Esophagus muscularis mucosa (tissue), 4 donors: ENCODE results near the gene ABCB10. TPM values are rescaled to one million over a fixed set of nuclear protein-coding genes. Genes with fewer than 3 reads are reported as not detected.

Source experiments
- DNase-seq: peaks from one replicate; pipeline ENCODE4 v3.0.0-alpha.2; 2017; ENCODE audit errors: extremely low spot score
- H3K27ac ChIP-seq, 4 donors: fragments of 200-600 bp; sonication (generic); replicated peaks in 1 of 4; 1 replicate in 3 of 4; 2 replicates in 1 of 4; pipeline ENCODE4 v1.5.1; 2016 to 2019; ENCODE audit warnings: mild to moderate bottlenecking in 1 of 4
- H3K27me3 ChIP-seq, 4 donors: fragments of 200-600 bp; sonication (generic); one replicate each; pipeline versions ENCODE4 v1.5.1 to v1.6.0; 2016 to 2019
- H3K36me3 ChIP-seq, 4 donors: fragments of 200-600 bp; sonication (generic); one replicate each; pipeline ENCODE4 v1.5.1; 2016 to 2019
- H3K4me1 ChIP-seq, 4 donors: fragments of 200-600 bp; sonication (generic); one replicate each; pipeline ENCODE4 v1.5.1; 2016 to 2019
- H3K4me3 ChIP-seq, 4 donors: fragments of 200-600 bp; sonication (generic); 1 replicate in 2 of 4; 2 replicates in 2 of 4; pipeline ENCODE4 v1.5.1; 2016 to 2019; ENCODE audit warnings: mild to moderate bottlenecking in 4 of 4, moderate library complexity in 1 of 4
- H3K9me3 ChIP-seq, 4 donors: fragments of 200-600 bp; sonication (generic); 1 replicate in 3 of 4; 2 replicates in 1 of 4; pipeline ENCODE4 v1.5.1; 2016 to 2019
- CTCF ChIP-seq, 3 experiments: fragments of 200-600 bp in 2 of 3; fragments of 450-650 bp in 1 of 3; sonication (generic) in 2 of 3; IDR thresholded peaks; one replicate each; pipeline ENCODE4 v1.5.1; 2017 to 2019; ENCODE audit warnings: antibody characterized with exemption in 3 of 3, mild to moderate bottlenecking in 2 of 3, moderate library complexity in 1 of 3
- EP300 ChIP-seq: sonication (generic); formaldehyde crosslinking; IDR thresholded peaks from one replicate; pipeline ENCODE4 v1.6.1; 2017; ENCODE audit warnings: antibody characterized with exemption
- POLR2A ChIP-seq: fragments of 450-650 bp; IDR thresholded peaks from one replicate; pipeline ENCODE4 v1.6.1; 2017; ENCODE audit warnings: antibody characterized with exemption, moderate library complexity, mild to moderate bottlenecking, low read depth
- POLR2AphosphoS5 ChIP-seq, 2 donors: sonication (generic); formaldehyde crosslinking; IDR thresholded peaks; one replicate each; pipeline ENCODE4 v1.6.1; 2017; ENCODE audit warnings: antibody characterized with exemption in 2 of 2
- WGBS: methylation state at CpG from one replicate; pipeline ENCODE4 v1.1.5; 2018; 5-methylcytosine and 5-hydroxymethylcytosine counted together
- intact Hi-C: fragments of 100-400 bp; cut with DNase I; formaldehyde crosslinking; loops from one replicate; pipeline ENCODE4 v1.15.1; 2023
- total RNA-seq, 4 donors: library from RNA; depleted of rRNA; stranded (reverse); fragments of >200 nt; gene quantifications; one replicate each; pipeline versions ENCODE4 v1.1.0 to v1.2.1, GENCODE V29; 2016

ABCB10 gene
- total RNA-seq, 4 donors from 2014 or later, result 14.1 to 28.7 (median 21.3) TPM

- Histone ChIP-seq H3K4me1 (peaks cover 11 to 30% (median 25%) of the 10 kb centered on the region in 4 donors), H3K36me3 (peaks cover 0 to 25% (median 20%) of the 10 kb centered on the region in 4 donors), H3K27me3 (no peaks in the 10 kb centered on the region), H3K9me3 (no peaks in the 10 kb centered on the region), H3K4me3 (peak overlapping the region in 2 of 4 donors; percentile 78 to 87), H3K27ac (no peak overlapping the region)
- no peak for TF ChIP-seq CTCF (IDR thresholded peaks at IDR 0.05)
- no peak for TF ChIP-seq POLR2AphosphoS5 (IDR thresholded peaks at IDR 0.05)
- TF ChIP-seq POLR2A, result no peak
- no peak for TF ChIP-seq EP300
- WGBS, result 72% methylated on average over 8 of the region's 8 CpGs
- intact Hi-C loops, result no loop called here
- DNase-seq, result no peak
Measured at GRCh38 chr1:229506633-229507032, 51.9 kb downstream of the ABCB10 start.

GRCh38 chr1:229495782-229496181 is 62.7 kb downstream of the ABCB10 start:
- Histone ChIP-seq H3K4me1 (no peaks in the 10 kb centered on the region), H3K27ac (no peak overlapping the region), H3K27me3 (no peaks in the 10 kb centered on the region), H3K36me3 (peaks cover 49 to 100% (median 93%) of the 10 kb centered on the region in 4 donors), H3K9me3 (no peaks in the 10 kb centered on the region), H3K4me3 (no peak overlapping the region)
- TF ChIP-seq POLR2A, result no peak
- intact Hi-C loops, result no loop called here
- 82% methylated on average over 2 of the region's 2 CpGs for WGBS
- no peak for DNase-seq

GRCh38 chr1:229487181-229487580 is 71.3 kb downstream of the ABCB10 start:
- peaks cover 0 to 5% (median 3%) of the 10 kb centered on the region in 4 donors for H3K4me1 ChIP-seq
- intact Hi-C loops, result loop anchor here (10.0 kb wide), 1 partner anchor 822 kb away; no protein-coding TSS in a partner anchor
- WGBS, result 91% methylated on average over 1 of the region's 1 CpG

GRCh38 chr1:229485318-229485717 is 73.2 kb downstream of the ABCB10 start:
- peaks cover 53 to 92% (median 77%) of the 10 kb centered on the region in 4 donors for H3K36me3 ChIP-seq
- intact Hi-C loops, result loop anchor here (10.0 kb wide), 1 partner anchor 821 kb away; no protein-coding TSS in a partner anchor
- TF ChIP-seq CTCF (IDR thresholded peaks at IDR 0.05), result no peak
- no peak for TF ChIP-seq POLR2A
- TF ChIP-seq POLR2AphosphoS5 (IDR thresholded peaks at IDR 0.05), result no peak
- TF ChIP-seq EP300, result no peak

More at GRCh38 chr1:229487181-229487580, 71.3 kb downstream of the ABCB10 start:
- H3K4me3 ChIP-seq, result no peak overlapping the region
- no peaks in the 10 kb centered on the region for H3K9me3 ChIP-seq
- no peaks in the 10 kb centered on the region for H3K27me3 ChIP-seq
- no peak for DNase-seq
- peaks cover 53 to 96% (median 87%) of the 10 kb centered on the region in 4 donors for H3K36me3 ChIP-seq
- no peak overlapping the region for H3K27ac ChIP-seq
- no peak for TF ChIP-seq POLR2AphosphoS5 (IDR thresholded peaks at IDR 0.05)

GRCh38 chr1:229482511-229482910 is 76.0 kb downstream of the ABCB10 start:
- H3K27ac ChIP-seq, result peak overlapping the region in 2 of 4 donors; percentile 17 to 69
- no peak overlapping the region for H3K4me3 ChIP-seq
- 93% methylated on average over 5 of the region's 5 CpGs for WGBS
- H3K4me1 ChIP-seq, result peaks cover 0 to 16% (median 13%) of the 10 kb centered on the region in 4 donors
- TF ChIP-seq CTCF (IDR thresholded peaks at IDR 0.05) (no peak), POLR2AphosphoS5 (IDR thresholded peaks at IDR 0.05) (no peak), EP300 (no peak), POLR2A (no peak)
- peaks cover 42 to 90% (median 77%) of the 10 kb centered on the region in 4 donors for H3K36me3 ChIP-seq
- no peak for DNase-seq
- intact Hi-C loops, result loop anchor here (2.0 to 10.0 kb wide), 3 partner anchors 140 to 818 kb away; partner anchors contain the start of gene CCSAP
- no peaks in the 10 kb centered on the region for H3K27me3 ChIP-seq
- H3K9me3 ChIP-seq, result no peaks in the 10 kb centered on the region

More at GRCh38 chr1:229485318-229485717, 73.2 kb downstream of the ABCB10 start:
- H3K9me3 ChIP-seq, result no peaks in the 10 kb centered on the region
- no peak overlapping the region for H3K4me3 ChIP-seq
- 96% methylated on average over 1 of the region's 1 CpG for WGBS
- no peaks in the 10 kb centered on the region for H3K27me3 ChIP-seq
- peaks cover 0 to 16% (median 13%) of the 10 kb centered on the region in 4 donors for H3K4me1 ChIP-seq
- DNase-seq, result no peak
- no peak overlapping the region for H3K27ac ChIP-seq

- Histone ChIP-seq H3K27me3 (no peaks in the 10 kb centered on the region), H3K4me1 (peaks cover 0 to 16% (median 13%) of the 10 kb centered on the region in 4 donors), H3K4me3 (no peak overlapping the region), H3K36me3 (peaks cover 35 to 90% (median 74%) of the 10 kb centered on the region in 4 donors), H3K9me3 (no peaks in the 10 kb centered on the region), H3K27ac (no peak overlapping the region)
- DNase-seq, result no peak
- TF ChIP-seq CTCF (IDR thresholded peaks at IDR 0.05) (no peak), POLR2AphosphoS5 (IDR thresholded peaks at IDR 0.05) (no peak), EP300 (no peak), POLR2A (no peak)
- 93% methylated on average over 7 of the region's 7 CpGs for WGBS
- intact Hi-C loops, result loop anchor here (5.0 to 10.0 kb wide), 2 partner anchors 138 to 816 kb away; partner anchors contain the start of gene CCSAP
Measured at GRCh38 chr1:229480495-229480894, 78.0 kb downstream of the ABCB10 start.
